NCI-H345 (cell line): ENCODE data around the gene DLGAP4.
"Not testable (repeated sequence)": the region's sequence is repeated elsewhere in the genome, so short reads cannot be mapped to it uniquely, and the experiment has no call there.

Experiments used
- DNase-seq: peaks from one replicate; lab custom pipeline; 2025; lab: John Stamatoyannopoulos, UW

Gene DLGAP4

DNA sequence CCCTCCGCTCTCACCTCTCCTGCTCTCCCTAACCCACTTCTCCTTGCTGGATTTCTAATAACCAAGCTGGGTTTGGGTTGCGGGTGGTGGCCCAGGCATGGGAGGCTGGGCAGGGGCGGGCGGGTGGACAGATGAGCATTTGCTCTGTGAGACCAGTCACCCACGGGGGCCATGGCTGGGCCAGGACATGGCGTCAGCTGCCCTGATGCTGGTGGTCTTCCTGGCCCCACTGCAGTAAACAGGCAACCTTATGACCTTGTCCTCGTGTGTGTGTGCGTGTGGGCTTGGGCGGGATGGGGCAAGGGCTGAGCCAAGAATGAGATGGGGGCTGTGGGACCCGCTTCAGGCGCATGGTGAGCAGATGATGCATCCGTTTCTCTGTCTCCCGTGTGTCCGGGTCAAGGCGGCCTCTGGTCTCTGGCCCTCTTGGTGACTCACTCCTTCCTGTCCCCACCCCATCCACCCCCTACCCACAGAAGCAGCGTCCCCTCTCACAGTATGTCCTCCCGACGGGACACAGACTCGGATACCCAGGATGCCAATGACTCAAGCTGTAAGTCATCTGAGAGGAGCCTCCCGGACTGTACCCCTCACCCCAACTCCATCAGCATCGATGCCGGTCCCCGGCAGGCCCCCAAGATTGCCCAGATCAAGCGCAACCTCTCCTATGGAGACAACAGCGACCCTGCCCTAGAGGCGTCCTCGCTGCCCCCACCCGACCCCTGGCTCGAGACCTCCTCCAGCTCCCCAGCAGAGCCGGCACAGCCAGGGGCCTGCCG, 193.8 kb downstream of the DLGAP4 start:
- no peak for DNase-seq

DNA sequence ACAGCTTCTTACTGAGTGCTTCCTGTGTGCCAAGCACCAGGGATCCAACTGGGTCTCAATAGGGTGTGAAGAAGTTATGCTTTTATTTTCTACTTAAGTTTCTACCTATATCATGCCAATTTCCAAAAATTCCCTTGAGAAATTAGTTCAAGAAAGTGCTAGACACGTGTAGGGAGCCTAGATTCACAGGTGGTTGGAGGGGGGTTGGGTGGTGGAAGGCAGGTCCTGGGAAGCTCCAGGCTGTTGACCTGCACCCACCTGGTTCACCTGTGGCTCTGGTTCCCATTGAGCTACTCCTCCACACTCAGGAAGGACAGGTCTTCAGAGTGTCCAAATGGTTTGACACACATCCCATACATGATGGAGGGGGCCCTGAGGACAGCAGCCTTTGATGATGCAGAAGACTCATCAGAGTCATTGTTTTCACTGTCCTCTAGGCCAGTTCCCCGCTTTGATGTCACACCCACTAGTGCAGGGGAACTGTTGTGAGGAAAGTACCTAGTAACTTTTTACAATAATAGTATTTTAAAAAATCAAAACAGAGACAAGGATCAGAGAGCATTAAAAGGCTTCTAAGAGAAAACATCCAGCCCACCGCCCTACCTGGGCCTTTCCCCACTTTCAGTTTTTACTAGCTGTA, 195.3 kb downstream of the DLGAP4 start:
- DNase-seq: no peak

DNA sequence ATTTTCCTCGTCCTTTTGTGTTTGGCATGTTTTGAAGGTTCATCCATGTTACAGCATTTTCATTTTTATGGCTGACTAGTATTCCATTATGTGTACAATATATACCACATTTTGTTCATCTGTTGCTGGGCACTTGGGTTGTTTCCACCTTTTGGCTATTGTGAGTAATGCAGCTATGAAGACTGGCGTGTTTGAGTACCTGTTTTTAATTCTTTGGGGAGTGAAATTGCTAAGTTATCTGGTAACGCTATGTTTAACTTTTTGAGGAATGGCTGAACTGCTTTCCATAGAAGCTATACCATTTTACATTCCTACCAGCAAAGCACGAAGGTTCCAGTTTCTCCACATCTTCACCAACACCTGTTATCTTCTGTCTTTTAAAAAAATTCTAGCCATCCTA, 198.2 kb downstream of the DLGAP4 start:
- no peak for DNase-seq

DNA sequence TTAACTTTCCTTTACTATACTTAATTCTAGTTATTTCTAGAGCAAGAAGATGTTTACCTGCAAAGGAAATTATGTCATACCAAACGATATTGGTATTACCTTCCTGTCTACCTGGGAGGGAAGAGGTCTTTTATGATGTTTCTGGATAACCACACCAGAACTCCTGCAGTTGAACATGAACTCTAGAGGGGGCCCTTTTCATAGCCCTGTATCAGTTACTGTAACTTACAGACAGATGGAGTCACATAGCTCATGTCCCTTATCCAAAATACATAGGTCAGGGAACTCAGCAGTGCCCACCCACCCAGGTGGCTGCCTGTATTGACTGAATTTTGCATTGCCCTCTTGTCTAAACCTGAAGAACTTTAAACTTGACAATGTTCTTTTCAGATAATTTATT, 200.1 kb downstream of the DLGAP4 start:
- no peak for DNase-seq

DNA sequence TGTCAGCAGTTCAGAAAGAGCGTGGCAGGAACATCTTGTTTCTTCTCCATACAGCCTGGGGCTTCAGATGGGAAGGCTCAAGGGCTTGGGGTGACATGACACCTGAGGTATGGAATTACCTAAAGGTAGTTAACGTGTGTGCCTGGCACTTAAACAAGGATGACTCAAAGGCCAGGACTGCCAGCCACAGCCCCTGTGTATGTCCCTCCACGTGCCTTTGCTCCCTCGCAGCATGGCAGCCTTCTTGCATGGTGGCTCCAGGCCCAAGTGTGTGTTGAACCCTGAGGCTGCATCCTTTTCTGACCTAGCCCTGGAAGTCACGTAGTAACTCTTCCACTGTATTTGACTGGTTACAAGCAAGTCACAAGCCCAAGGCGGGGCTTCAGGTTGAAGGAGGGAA, 201.6 kb downstream of the DLGAP4 start:
- no peak for DNase-seq

DNA sequence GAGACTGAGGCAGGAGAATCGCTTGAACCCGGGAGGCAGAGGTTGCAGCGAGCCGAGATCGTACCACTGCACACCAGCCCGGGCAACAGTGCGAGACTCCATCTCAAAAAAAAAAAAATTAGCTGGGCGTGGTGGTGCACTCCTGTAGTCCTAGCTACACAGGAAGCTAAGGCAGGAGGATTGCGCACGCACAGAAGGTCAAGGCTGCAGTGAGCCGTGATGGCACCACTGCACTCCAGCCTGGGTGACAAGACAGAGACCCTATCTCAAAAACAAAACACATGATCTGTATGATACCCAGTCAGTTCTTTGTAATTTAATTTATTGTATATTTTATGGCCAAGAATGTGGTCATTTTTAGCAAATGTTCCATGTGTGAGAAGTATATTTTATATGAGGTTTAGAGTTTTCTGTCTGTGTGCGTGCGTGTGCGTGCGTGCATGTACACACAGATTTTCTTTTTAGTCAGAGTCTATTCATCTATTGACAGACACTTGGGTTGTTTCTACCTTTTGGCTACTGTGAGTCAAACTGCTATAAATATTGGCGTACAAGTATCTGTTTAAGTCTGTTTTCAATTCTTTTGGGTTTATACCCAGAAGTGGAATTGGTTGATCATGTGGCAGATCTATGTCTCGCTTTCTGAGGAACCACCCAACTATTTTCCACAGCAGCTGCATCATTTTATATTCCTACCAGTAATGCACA, 213.0 kb downstream of the DLGAP4 start:
- DNase-seq: no peak

DNA sequence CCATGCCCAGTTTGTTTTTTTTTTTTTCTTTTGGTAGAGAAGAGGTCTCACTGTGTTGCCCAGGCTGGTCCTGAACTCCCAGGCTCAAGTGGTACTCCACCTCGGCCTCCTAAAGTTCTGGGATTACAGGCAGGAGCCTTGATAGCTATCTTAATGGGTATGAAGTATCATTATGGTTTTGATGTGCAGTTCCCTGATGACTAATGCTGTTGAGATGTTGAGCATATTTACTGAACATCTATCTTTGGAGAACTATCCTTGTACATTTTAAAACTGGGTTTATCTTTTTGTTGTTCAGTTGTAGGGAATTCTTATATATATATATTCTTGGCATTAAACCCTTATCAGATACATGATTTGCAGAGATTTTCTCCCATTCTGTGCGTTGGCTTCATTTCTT, 213.8 kb downstream of the DLGAP4 start:
- no peak for DNase-seq

DNA sequence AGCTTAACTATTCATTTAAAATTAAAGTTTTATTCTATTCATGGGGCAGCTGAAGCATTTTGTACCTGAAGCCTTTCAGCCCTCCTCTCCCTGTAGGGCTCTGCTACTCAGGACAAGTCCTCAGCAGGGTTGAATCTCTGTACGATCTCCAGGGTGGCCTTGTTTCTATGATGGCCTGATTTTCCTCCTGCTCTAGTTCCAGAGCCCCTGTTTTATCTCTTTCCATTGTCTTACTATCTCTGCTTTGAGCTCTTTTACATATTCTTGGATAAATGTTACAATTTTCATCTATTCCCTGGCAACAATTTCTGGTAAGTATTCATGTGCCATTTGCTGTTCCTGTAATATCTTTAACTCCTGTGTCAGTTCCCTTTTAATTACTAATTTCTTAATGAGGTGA, 215.4 kb downstream of the DLGAP4 start:
- no peak for DNase-seq

DNA sequence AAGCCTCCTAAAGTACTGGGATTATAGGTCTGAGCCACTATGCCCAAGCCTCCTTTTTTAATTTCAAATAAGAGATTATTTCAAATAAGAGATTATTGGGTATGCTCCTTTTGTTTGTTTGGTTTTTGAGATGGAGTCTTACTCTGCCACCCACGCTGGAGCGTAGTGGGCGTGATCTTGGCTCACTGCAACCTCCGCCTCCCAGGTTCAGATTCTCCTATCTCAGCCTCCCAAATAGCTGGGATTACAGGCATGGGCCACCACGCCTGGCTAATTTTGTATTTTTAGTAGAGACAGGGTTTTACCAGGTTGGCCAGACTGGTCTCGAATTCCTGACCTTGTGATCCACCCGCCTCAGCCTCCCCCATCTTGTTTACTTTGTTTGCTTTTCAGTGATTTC, 216.3 kb downstream of the DLGAP4 start:
- DNase-seq: not testable (repeated sequence)

DNA sequence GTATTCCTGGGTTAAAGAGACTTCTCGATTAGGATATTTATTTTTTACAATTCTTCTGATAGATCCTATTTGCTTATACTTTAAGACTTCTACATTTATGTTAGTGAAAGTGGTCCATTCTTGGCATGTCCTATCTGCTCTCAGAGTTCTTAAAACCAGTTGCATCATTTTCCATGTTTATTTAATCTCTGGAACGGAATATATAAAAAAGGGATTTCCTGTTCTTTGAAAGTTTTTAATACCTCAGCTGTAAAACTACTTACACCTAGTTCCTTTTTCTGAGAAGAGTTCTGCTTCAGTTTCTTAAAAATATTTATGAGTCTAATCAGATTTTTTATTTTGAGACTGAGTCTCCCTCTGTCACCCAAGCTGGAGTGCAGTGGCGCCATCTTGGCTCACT, 217.2 kb downstream of the DLGAP4 start:
- DNase-seq: no peak

DNA sequence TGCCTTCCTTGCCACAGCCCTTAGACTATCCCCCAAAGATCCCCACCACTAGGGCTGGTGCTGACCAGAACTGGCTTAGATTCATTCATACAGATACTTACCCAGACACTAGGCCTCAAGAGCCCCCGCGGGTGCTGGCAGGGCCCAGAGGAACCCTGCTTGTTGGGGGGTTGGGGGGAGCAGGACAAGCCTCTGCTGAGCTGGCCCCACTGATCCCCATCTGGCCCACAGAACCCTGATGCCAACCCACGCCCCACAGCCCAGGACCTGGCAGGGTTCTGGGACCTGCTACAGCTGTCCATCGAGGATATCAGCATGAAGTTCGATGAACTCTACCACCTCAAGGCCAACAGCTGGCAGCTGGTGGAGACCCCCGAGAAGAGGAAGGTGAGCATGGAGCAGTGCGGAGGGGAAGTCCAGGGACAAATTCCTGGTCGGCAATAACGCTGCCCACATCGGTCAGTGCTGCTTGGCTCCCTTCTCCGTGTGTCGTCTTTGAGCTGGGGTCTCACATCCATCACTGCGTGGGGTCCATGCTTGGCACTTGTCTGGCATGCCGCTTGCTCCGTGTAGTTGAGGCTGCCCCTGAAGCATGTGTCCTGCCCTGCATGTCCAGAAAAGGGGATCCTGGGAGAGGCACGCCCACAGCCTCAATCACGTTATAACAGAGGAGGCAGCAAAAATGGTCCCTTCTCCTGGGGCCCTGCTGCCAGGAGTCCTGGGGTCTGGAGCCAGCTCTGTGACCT, 219.7 kb downstream of the DLGAP4 start:
- no peak for DNase-seq

DNA sequence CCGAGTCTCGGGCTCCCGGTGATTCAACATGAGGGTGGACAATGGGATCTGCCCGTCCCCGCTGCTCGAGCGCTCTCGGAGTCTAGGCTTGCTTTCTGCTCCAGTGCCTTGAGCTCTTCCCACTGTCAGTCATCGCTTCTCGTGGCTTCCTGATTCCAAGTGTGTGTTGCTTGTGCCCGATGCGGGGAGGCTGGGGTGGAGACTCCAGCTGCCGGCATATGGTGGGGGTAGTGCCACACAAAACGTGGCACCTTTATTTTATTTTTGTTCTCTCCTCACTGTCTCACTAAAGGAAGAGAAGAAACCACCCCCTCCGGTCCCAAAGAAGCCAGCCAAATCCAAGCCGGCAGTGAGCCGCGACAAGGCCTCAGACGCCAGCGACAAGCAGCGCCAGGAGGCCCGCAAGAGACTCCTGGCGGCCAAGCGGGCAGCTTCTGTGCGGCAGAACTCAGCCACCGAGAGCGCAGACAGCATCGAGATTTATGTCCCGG, 220.4 kb downstream of the DLGAP4 start:
- DNase-seq: no peak

DNA sequence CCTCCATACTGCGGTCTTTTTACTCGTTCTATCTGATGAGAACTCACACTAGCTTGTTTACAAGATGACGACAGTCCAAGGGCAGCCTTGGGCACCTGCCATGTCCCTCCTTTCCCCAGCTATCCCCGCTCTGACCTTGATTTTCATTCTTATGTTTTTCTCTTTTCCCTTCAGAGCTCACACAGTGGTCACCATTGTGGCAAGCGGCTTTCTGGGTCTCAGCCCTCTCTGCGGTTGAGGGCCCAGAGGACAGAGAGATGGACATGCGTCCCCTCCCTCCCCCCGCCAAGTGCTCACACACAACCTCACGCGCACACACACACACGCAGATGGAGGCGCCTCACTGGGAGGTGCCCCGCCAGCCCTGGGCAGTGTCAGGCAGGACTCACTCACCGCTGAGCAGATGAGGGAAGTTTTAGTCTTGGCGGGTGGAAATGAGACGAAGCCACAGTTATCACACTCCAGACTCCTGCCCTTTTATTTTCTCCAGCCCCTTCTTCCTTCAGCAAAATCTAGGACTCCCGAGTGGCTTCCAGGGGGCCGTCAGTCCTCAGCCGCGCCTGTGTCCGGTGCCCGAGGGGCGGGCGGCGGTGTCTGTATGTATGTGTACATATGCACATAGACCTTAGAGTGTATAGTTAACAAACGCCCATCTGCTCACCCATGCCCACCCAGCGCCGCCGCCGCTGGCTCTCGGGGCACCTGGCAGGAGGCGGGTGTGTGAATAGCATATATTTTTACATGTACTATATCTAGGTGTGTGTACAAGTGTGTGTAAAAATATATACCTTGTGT, 221.4 kb downstream of the DLGAP4 start:
- DNase-seq: no peak

DNA sequence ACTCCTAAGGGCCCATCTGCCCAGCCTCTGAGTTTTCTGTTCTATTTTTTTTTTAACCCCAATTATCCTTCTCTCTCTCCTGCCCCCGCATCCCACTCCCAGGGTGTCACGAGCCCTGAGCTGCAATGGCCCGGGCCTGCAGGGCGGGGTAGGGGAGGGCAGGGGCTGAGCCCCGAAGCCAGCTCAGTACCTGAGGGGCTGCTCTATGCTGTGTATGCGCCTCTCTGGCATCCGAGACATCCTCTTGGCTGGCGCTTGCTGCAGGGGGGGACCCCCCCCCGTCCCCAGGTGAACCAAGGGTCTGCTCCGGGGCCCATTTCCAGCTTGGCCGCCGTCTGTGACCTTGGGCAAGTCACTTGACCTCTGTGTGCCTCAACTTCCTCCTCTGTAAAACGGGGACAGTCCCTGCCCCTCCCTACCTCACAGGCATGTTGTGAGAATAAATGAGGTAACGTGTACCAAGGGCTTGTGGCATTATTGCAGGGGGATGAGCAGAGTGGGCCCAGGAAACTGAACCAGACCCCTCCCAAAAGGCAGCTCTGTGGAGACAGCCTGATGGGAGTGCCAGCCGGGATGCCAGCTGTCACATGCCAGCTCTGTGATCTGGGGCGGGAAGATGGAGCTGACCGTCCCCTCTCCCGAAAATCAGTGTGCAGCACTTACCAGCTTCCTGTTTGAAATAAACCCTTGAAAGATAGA, 222.2 kb downstream of the DLGAP4 start:
- no peak for DNase-seq

DNA sequence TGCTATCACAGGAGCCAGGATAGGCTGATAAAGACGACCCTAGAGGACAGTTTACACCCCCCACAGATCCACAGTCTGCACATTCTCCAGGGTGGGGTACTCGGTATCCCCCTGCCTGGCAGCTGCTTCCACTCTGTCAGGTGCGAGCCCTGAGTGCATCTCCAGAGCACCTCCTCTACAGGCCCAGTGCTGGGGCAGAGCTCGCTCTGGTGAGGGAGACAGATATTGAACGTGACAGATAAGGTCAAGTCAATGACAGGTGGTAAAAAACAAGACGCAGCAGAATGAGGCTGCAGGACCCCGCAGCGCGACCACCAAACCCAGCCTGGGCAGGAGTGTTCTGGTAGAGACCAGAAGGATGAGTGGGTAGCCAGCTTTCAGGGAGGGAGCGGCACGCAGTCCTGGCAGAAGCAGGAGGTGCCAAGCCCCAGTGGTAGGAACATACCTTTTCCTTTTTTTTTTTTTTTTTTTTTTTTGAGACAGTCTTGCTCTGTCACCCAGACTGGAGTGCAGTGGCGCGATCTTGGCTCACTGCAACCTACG, 222.8 kb downstream of the DLGAP4 start:
- DNase-seq: no peak

DNA sequence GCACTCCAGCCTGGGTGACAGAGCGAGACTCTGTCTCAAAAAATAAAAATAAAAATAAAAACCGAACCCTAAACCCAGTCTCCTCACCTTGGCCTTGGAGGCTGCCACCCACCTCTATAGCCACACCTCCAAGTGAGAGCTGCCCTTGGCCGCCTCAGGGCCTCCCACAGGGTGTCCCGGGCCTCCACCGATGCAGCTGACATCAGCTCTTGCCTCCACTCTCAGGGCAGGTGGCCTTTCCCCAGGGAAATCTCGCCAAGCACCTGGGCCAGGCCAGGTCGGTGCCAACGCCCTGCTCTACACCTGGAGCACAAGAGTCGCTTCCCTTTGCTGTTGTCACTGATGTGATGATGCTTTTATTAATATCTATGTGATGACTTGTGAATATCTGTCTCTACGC, 226.2 kb downstream of the DLGAP4 start:
- no peak for DNase-seq

DNA sequence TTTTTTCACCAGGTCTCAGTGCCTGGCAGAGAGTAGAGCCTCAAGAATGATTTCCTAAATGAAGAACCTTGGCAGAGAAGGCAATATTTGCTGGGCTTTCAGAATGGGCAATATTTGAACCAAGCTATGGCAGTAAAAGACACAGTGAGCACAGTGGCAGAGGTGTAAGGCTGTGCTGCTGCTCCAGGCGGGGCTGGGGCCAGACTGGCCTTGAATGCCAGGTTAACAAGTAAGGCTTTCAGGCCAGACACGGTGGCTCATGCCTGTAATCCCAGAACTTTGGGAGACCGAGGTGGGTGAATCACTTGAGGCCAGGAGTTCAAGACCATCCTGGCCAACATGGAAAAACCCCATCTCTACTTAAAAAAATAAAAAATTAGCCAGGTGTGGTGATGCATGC, 226.7 kb downstream of the DLGAP4 start:
- no peak for DNase-seq

DNA sequence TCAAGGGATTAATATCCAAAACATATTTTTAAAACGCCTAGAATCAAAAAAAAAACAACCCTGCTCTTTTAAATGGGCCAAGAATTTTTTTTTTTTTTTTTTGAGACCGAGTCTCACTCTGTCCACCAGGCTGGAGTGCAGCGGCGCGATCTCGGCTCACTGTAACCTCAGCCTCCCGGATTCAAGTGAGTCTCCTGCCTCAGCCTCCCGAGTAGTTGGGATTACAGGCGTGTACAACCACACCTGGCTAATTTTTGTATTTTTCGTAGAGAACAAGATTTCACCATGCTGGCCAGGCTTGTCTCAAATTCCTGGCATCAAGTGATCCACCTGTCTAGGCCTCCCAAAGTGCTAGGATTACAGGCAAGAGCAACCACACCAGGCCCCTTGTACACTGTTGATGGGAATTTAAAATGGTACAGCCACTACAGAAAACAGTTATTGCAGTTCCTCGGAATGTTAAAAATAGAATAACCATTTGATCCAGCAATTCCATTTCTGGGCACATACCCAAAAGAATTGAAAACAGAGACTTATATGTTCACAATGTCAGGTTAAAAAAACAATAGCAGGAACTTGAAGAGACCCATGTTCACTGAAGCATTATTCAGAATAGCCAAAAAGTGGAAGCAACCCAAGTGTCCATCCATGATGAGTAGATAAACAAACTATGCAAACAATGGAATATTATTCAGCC, 232.0 kb downstream of the DLGAP4 start:
- DNase-seq: no peak

DNA sequence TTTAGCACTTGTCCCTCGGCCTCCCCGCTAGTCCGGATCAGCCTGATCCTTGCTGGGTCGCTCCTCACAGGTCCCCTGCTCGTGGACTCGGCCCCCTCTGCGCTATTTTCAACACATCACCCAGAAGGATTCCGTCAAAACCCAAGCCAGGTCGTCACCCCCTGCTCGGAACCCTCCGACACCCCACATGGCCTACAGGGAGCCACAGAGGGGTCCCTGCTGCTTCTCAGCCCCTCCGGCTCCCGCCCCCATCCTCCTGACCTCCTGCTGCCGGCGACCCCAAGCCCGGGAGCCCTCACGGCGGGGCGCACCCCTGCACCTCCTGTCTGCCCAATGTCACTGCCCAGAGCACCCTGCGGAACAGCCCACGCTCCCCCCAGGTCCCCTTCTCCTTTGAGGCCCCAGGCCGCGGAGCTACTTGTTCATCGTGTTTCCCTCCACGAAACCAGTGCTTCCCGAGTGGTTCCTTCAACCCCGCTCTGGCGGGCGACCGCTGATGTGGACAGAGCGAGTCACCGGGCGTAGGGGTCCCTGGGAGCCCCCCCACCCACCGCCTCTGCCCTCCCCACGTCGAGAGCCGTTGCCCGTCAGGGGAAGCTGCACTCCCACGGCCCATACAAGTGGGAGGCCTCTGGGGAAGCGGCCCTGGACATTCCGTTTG, 234.5 kb downstream of the DLGAP4 start:
- no peak for DNase-seq
